SK-N-SH (cell line): ENCODE data around the gene OAS2.

ENCODE experiments used
- CTCF ChIP-seq: fragments of 200-600 bp; sonication (generic); IDR thresholded peaks from 2 replicates; pipeline ENCODE4 v1.6.1; 2017; ENCODE audit warnings: antibody characterized with exemption, mild to moderate bottlenecking, moderate library complexity
- ELF1 ChIP-seq: IDR thresholded peaks from 2 replicates; pipeline ENCODE4 v1.4.0; 2012
- EP300 ChIP-seq, 2 experiments: IDR thresholded peaks; 2 replicates each; pipeline versions ENCODE4 v1.4.0 to v1.6.1; 2012; ENCODE audit warnings: borderline replicate concordance in 1 of 2, low read depth in 1 of 2, low read length in 1 of 2
- EZH2phosphoT487 ChIP-seq: fragments of 200-600 bp; sonication (generic); IDR thresholded peaks from 2 replicates; pipeline ENCODE4 v1.6.1; 2017; ENCODE audit warnings: low read depth, mixed run types, mild to moderate bottlenecking, antibody characterized with exemption, moderate library complexity, borderline replicate concordance
- MXI1 ChIP-seq: IDR thresholded peaks from 2 replicates; pipeline ENCODE4 v1.6.1; 2012; ENCODE audit warnings: mild to moderate bottlenecking, low read depth, low read length, improper control_type of control experiment
- NFIC ChIP-seq: IDR thresholded peaks from 2 replicates; pipeline ENCODE4 v1.4.0; 2012; ENCODE audit warnings: borderline replicate concordance
- POLR2AphosphoS5 ChIP-seq: IDR thresholded peaks from 2 replicates; pipeline ENCODE4 v1.6.1; 2012; ENCODE audit warnings: low read depth, low read length
- RCOR1 ChIP-seq: fragments of 150-350 bp; IDR thresholded peaks from 2 replicates; pipeline ENCODE4 v1.6.1; 2017; ENCODE audit warnings: antibody characterized with exemption, low read length
- REST ChIP-seq: IDR thresholded peaks from 2 replicates; pipeline ENCODE4 v1.6.1; 2012; ENCODE audit warnings: mild to moderate bottlenecking, low read depth, low read length, moderate library complexity
- TAF1 ChIP-seq: IDR thresholded peaks from 2 replicates; pipeline ENCODE4 v1.6.1; 2012; ENCODE audit warnings: low read depth, mild to moderate bottlenecking, low read length, moderate library complexity, borderline replicate concordance
- YY1 ChIP-seq: IDR thresholded peaks from 2 replicates; pipeline ENCODE4 v1.4.0; 2012; ENCODE audit warnings: low read depth, mild to moderate bottlenecking

GRCh38 chr12:113006206-113006605 lies 27.9 kb downstream of the OAS2 start:
- TF ChIP-seq CTCF = no peak
- no peak for TF ChIP-seq MXI1
- TF ChIP-seq POLR2AphosphoS5 = no peak
- TF ChIP-seq TAF1 = no peak
- TF ChIP-seq EP300 (IDR thresholded peaks at IDR 0.05; ENCODE audit: borderline replicate concordance in 1 of 2, low read depth in 1 of 2, low read length in 1 of 2) = no peak
- TF ChIP-seq ELF1 = no peak
- TF ChIP-seq EZH2phosphoT487 = no peak
- no peak for TF ChIP-seq RCOR1
- no peak for TF ChIP-seq YY1
- no peak for TF ChIP-seq REST
- TF ChIP-seq NFIC = no peak
